IPS-20b (cell line): ENCODE results near the gene SORL1.
A peak's percentile ranks its signal among the peaks of the same experiment; 100 is the strongest.

Source experiments
- H3K27ac ChIP-seq: one replicate; pipeline ENCODE4 v1.5.1; 2013; ENCODE audit warnings: low read length
- H3K27me3 ChIP-seq: 2 replicates; pipeline ENCODE4 v1.6.1; 2013; ENCODE audit warnings: mild to moderate bottlenecking, low read length, inconsistent platforms; ENCODE audit not compliant: insufficient read depth
- H3K36me3 ChIP-seq: 2 replicates; pipeline ENCODE4 v1.6.1; 2013; ENCODE audit warnings: low read depth, mild to moderate bottlenecking, inconsistent platforms, low read length, moderate library complexity; ENCODE audit not compliant: insufficient read depth
- H3K4me1 ChIP-seq: 2 replicates; pipeline ENCODE4 v1.6.1; 2013; ENCODE audit warnings: mild to moderate bottlenecking, control low read depth, inconsistent platforms, low read length, moderate library complexity; ENCODE audit not compliant: insufficient read depth
- H3K4me3 ChIP-seq: 2 replicates; pipeline ENCODE4 v1.5.1; 2013; ENCODE audit warnings: mild to moderate bottlenecking, low read length, inconsistent platforms
- H3K9ac ChIP-seq: 2 replicates; pipeline ENCODE4 v1.6.1; 2013; ENCODE audit warnings: low read depth, mild to moderate bottlenecking, inconsistent platforms, low read length, moderate library complexity
- H3K9me3 ChIP-seq: 2 replicates; pipeline ENCODE4 v1.6.1; 2013; ENCODE audit warnings: mild to moderate bottlenecking, low read depth, low read length, inconsistent platforms; ENCODE audit not compliant: insufficient read depth

SORL1 gene

DNA sequence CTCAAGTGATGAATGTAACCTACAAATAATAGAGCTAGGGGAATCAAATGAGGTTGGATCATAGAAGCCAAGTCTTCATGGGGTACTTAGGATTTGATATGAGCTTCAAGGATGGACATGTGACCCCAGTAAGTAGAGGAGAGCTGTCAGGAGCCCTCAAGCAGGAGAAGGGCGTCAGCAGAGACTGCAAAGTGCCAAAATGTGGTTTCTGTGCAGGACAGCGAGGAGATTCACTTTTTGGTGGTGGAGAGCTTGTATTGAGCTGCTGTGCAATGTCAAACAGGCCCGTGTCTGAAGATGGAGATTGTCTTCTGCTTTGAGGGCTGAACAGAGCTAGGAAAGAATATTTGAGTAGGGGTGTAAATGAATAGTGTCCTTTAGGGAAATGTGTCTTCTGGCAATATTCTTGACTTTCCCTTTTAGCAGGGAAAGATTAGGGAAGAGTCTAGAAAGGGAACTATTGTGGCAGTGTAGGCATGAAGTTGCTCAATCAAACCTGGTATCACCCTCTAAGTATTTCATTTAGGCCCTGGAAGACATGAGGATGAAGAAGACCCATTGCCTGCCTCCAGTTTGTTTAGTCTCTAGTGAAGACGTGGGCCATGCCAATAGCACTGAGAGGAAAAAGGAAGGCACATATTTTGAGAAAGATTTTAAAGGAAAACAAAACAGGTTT lies 31.8 kb downstream of the SORL1 start:
- H3K36me3 ChIP-seq = peaks cover 51% of the 10 kb centered on the region
- no peaks in the 10 kb centered on the region for H3K9me3 ChIP-seq
- no peak overlapping the region for H3K4me3 ChIP-seq
- peaks cover 20% of the 10 kb centered on the region for H3K4me1 ChIP-seq
- H3K27ac ChIP-seq = no peak overlapping the region
- H3K27me3 ChIP-seq = no peaks in the 10 kb centered on the region
- H3K9ac ChIP-seq = no peak overlapping the region

DNA sequence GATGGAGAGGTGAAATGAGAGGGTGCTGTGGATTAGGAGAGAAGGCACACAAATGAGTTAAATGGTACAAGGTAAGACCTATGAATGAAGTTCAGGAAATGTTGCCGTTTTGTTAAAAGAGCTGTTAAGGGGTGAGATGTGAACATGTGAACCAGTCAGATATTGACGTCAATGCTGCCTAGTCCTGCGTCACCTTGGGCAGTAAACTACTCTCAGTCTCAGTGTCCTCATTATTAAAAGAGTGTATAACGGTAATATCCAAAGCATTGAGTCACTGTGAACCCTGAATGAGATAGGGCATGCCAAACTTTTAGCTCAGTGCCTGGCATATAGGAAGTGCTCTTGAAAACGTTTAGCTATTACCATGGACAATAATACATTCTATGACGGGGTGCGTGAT lies 33.1 kb downstream of the SORL1 start:
- Histone ChIP-seq H3K36me3 (peaks cover 63% of the 10 kb centered on the region), H3K4me1 (peaks cover 10% of the 10 kb centered on the region; the same call in 1 of the 2 replicates), H3K27me3 (no peaks in the 10 kb centered on the region), H3K9ac (no peak overlapping the region), H3K4me3 (no peak overlapping the region), H3K27ac (no peak overlapping the region), H3K9me3 (no peaks in the 10 kb centered on the region)

DNA sequence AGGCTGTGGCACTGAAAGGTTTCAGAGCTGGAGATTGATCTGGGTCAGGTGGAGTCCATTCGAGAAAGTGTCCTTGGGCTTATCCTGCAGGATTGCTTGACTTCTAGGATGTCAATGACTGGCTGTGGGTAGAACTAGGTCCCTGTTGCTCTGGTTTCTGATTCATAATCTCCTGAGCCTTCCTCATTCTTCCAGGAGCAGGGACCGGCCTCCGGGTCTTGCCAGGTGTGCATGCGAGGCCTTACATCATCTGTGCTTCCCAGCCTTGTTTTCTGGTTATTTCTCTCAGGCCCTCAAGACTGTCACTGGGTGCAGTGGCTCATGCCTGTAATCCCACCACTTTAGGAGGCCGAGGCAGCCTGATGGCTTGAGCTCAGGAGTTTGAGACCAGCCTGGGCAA lies 33.9 kb downstream of the SORL1 start:
- Histone ChIP-seq H3K9me3 (no peaks in the 10 kb centered on the region), H3K9ac (no peak overlapping the region), H3K27me3 (no peaks in the 10 kb centered on the region), H3K36me3 (peaks cover 70% of the 10 kb centered on the region), H3K4me3 (no peak overlapping the region), H3K27ac (no peak overlapping the region), H3K4me1 (peaks cover 10% of the 10 kb centered on the region; the same call in 1 of the 2 replicates)

DNA sequence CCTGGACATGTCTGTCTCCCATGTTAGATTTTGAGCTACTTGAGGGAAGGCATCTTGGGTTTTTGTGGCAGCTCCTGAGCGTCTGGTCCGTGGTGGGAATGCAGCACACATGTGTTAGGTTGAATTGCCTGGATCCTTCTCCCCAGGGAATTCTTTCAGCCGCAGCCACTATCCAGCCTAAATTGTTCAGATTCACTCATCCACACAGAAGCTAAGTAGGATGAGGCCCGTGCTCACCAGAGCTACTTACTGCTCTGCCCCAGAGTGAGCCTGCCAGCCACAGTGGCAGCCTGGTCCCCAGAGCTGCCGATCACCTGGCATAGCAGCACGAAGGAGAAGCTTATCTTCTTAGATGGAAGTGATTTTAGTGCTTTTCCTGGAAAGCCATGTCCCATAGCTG lies 35.1 kb downstream of the SORL1 start:
- Histone ChIP-seq H3K27me3 (no peaks in the 10 kb centered on the region), H3K36me3 (peaks cover 77% of the 10 kb centered on the region), H3K4me3 (no peak overlapping the region)

DNA sequence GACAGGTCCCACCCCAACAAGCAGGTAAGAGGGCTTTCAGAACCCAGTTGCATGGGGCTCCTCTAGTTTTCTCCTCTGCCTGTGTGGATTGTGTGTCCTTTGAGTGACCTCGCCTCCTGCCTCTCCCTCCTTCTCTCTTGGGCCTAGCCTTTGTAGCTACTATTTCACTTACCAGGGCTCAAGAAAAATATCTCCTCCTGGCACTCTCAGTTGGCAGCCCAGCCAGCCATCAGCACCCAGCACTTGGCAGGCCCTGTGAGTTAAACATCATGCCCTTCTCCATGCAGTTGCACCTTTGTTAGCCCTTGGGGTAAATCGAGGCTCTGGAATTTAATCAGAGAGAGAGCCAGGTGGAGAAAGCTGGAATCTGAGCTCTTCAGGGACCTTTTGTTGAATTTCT lies 36.1 kb downstream of the SORL1 start:
- Histone ChIP-seq H3K27me3 (no peaks in the 10 kb centered on the region), H3K4me1 (no peaks in the 10 kb centered on the region), H3K36me3 (peaks cover 74% of the 10 kb centered on the region), H3K27ac (no peak overlapping the region), H3K4me3 (no peak overlapping the region), H3K9ac (no peak overlapping the region), H3K9me3 (no peaks in the 10 kb centered on the region)

More for the DNA sequence above, 35.1 kb downstream of the SORL1 start:
- no peak overlapping the region for H3K9ac ChIP-seq
- no peak overlapping the region for H3K27ac ChIP-seq
- peaks cover 7% of the 10 kb centered on the region; the same call in 1 of the 2 replicates for H3K4me1 ChIP-seq
- no peaks in the 10 kb centered on the region for H3K9me3 ChIP-seq

DNA sequence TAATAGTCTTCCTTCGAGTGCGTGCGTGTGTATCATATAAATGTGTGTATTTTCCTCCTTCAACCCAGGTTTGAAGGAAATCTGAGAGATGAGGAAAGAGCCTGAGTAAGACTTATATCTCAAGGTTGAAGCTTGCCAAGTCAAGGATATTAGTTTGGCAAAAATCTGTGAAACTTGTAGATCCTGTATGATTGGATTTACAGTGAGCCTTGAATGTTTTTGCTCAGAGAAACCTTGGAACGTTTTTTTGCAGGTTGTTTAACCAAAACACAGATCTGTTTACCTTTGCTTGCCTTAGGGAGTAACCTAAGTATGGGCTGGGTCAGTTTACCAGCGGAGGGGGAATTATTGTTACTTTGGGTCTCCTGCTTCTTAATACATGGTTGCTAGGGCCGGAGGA lies 36.5 kb downstream of the SORL1 start:
- no peak overlapping the region for H3K9ac ChIP-seq
- H3K27ac ChIP-seq = no peak overlapping the region
- H3K9me3 ChIP-seq = no peaks in the 10 kb centered on the region
- H3K4me1 ChIP-seq = no peaks in the 10 kb centered on the region; the same call in 1 of the 2 replicates
- peaks cover 70% of the 10 kb centered on the region for H3K36me3 ChIP-seq
- no peak overlapping the region for H3K4me3 ChIP-seq
- H3K27me3 ChIP-seq = no peaks in the 10 kb centered on the region

DNA sequence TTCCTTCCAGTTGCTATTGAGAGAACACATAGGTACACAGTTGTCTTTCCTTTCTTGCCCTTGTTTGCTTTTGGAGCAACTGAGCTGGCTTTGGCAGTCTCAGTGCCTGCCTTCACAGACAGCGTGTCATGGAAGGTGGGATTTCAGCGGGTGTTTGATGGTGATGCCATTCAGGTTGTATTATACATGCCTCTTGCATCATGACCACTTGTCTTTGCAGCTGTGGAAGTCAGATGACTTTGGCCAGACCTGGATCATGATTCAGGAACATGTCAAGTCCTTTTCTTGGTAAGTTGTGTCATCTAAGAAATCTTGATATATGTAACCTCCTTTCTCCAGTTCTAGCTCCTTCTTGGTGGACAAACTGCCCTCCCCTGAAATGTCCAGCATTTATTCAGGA lies 37.7 kb downstream of the SORL1 start:
- H3K36me3 ChIP-seq = peaks cover 59% of the 10 kb centered on the region
- peaks cover 7% of the 10 kb centered on the region; the same call in 1 of the 2 replicates for H3K4me1 ChIP-seq

DNA sequence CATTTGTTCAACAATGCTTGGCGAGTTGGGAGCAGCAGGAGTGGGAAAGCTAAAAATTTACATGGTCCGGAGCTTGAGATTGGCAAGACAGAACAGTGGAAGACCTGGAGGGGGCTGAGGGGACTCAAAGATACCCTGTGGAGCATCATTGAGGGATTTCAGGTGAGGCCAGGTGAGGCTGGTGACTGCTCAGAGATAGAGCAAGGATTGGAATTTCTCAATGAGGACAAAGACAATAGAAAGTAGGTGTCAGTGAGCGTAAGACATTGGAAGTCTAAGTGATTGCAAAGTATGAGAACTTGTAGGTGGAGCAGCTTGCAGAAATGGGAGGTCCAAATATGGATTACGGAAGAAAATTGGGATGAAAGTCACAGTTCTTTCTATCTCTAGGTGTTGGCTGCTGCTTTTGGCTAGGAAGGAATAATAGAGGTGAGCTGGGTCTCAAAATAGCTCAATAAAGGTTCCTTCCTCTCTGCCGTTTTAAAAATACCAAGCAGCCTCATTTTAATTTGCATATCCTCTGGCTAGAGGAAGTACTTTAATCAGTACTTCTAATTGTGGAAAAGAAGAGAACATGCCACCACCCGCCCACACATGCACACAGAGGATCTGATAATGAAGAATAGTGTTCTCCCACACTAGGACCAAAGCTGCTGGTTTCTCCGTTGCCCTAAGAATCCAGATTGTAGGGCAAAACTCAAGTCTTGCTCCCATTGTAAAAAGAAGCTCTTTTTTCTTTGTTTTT lies 42.4 kb downstream of the SORL1 start:
- peaks cover 49% of the 10 kb centered on the region for H3K36me3 ChIP-seq
- no peaks in the 10 kb centered on the region for H3K9me3 ChIP-seq
- peak overlapping the region; percentile 5 for H3K27ac ChIP-seq
- H3K4me1 ChIP-seq = peaks cover 13% of the 10 kb centered on the region; the same call in 1 of the 2 replicates
- no peak overlapping the region for H3K9ac ChIP-seq
- H3K4me3 ChIP-seq = no peak overlapping the region
- no peaks in the 10 kb centered on the region for H3K27me3 ChIP-seq

More for the DNA sequence above, 37.7 kb downstream of the SORL1 start:
- H3K4me3 ChIP-seq = no peak overlapping the region
- H3K27ac ChIP-seq = no peak overlapping the region
- no peak overlapping the region for H3K9ac ChIP-seq
- H3K9me3 ChIP-seq = no peaks in the 10 kb centered on the region
- H3K27me3 ChIP-seq = no peaks in the 10 kb centered on the region

DNA sequence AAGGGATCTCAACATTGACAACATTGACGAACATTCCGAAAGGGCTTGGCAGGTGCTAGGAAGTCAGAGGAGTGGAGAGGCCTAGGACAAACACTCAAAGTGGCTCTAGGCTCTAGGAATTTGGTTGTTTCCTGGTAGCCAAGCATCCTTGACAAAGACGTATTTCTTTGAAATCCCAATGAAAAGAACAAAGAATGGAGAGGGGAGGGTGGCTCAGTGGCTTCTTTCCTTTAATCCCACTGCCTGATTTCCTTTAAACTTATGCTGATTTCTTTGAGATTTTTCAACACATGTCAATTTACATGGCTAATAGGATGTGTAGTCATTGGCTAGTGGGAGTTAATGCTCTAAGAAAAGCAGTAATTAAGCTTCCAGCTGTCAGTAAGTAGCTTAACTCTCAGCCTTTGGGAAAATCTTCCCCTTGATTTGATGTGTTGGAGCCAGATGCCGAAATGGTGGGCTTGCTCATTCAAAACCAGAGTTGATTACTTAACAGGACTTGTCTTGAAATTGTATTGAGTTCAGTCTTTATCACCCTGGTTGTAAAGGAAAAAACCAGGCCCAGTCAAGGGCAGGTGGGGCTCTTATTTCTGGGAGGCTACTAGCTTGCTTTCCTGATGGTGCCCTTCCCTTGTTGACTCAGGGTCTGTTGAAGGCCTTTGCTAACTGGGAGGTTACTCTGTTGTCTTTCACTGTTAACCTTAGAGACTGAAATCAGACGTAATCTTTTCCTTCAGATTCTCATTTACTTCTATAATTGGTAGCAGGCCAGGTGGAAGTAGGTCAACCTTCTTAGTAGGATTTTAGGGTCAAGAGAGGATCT lies 45.3 kb downstream of the SORL1 start:
- H3K27me3 ChIP-seq = no peaks in the 10 kb centered on the region
- H3K4me1 ChIP-seq = peaks cover 13% of the 10 kb centered on the region; the same call in 1 of the 2 replicates
- H3K9me3 ChIP-seq = no peaks in the 10 kb centered on the region
- no peak overlapping the region for H3K4me3 ChIP-seq
- no peak overlapping the region for H3K27ac ChIP-seq
- peaks cover 51% of the 10 kb centered on the region for H3K36me3 ChIP-seq
- H3K9ac ChIP-seq = no peak overlapping the region

DNA sequence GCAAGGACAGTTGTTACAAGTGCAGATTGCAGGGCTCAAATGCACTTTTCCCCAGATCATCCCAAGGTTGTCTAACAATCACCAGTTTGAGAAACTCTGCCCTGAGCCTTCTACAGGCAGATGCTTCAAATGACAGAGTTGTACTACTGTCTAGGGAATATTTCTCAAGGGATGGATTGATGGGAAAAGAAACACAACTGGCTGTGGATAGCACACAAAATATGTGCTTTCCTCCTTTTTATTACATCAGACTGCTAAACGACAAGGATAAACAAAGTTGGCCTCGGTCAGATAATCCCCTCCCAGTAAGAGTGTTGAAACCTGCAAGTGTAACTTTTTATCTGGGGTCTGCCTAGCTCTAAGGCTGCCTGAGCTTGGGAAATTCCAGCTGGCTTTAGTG lies 47.3 kb downstream of the SORL1 start:
- Histone ChIP-seq H3K4me1 (peaks cover 8% of the 10 kb centered on the region; the same call in 1 of the 2 replicates), H3K27ac (no peak overlapping the region), H3K27me3 (no peaks in the 10 kb centered on the region), H3K9me3 (no peaks in the 10 kb centered on the region), H3K4me3 (no peak overlapping the region), H3K36me3 (peaks cover 59% of the 10 kb centered on the region), H3K9ac (no peak overlapping the region)

DNA sequence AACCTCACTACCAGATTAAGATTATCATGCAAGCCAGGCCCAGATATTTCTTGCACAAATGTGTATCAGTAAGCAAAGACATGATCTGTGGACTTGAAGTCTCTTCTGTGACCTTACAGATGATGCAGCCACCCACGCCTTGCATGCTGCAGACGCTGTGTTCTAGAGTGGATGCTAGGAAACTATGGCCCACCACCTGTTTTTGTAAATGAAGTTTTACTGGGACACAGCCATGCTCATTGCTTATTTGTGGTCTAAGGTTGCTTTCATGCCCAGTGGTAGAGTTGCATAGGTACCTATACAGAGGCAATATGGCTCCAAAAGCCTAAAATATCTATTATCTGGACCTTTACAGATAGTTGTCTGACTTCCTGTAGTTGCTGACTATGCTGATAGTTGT lies 48.2 kb downstream of the SORL1 start:
- H3K4me3 ChIP-seq = no peak overlapping the region
- H3K36me3 ChIP-seq = peaks cover 59% of the 10 kb centered on the region
- H3K27me3 ChIP-seq = no peaks in the 10 kb centered on the region
- H3K9ac ChIP-seq = no peak overlapping the region
- H3K4me1 ChIP-seq = peaks cover 6% of the 10 kb centered on the region; the same call in 1 of the 2 replicates
- no peak overlapping the region for H3K27ac ChIP-seq
- no peaks in the 10 kb centered on the region for H3K9me3 ChIP-seq
